Suppressor macrophage (primary cell): ENCODE data around the gene ANXA4.
"Not testable (repeated sequence)": the region's sequence is repeated elsewhere in the genome, so short reads cannot be mapped to it uniquely, and the experiment has no call there.

Experiments used
- DNase-seq, 4 experiments: peaks; one replicate each; pipeline ENCODE4 v3.0.0-alpha.2; 2020 to 2022

Gene ANXA4

DNA sequence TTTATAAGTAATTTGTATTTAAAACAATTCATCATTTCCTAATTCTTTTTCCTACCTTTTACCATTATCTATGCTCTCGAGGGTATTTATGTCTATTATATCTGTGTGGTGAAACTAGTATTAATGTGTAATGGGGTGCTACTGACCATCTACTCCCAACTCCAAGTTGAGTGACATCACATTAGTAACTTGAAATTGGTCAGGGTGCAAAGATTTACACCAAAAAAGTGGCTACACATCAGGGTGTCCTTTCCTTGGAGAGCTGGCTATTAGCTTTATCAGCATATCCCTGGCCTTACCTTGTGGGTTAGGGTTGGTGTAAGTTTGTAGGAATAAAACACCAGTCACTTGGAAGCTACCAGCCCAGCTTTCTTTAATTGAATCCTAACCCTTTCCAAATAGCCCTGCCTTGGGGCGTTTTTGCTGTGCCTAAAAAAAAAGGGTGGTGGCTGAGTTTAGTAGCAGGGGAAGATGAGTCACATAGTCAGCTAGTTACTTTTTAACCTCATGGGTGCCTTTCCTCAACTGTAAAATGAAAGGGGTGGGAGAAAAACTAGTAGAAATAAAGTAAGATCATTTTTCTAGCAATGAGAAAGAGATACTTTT lies 14.0 kb downstream of the ANXA4 start:
- peak; percentile 43 to 72 (median 62) for DNase-seq

- no peak for DNase-seq
Measured at GRCh38 chr2:69762025-69762424, 20.1 kb downstream of the ANXA4 start.

GRCh38 chr2:69762513-69763494 lies 20.9 kb downstream of the ANXA4 start:
- peak; percentile 81 to 96 (median 90) for DNase-seq

DNA sequence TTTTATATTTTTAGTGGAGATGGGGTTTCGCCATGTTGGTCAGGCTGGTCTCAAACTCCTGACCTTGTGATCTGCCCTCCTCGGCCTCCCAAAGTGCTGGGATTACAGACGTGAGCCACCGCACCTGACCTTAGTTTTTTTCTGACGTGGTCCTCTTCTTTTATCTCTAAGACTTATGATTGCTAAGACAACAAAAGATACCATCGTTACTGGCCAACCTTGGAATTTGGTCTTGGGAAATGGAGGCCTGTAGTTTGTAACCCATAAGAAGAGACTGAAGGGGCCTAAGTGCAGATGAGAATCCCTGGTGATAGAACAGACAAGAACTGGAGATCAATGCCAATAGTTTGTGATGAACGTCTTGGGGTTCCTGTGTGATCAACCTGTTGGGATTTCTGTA lies 21.9 kb downstream of the ANXA4 start:
- not testable (repeated sequence) for DNase-seq

DNA sequence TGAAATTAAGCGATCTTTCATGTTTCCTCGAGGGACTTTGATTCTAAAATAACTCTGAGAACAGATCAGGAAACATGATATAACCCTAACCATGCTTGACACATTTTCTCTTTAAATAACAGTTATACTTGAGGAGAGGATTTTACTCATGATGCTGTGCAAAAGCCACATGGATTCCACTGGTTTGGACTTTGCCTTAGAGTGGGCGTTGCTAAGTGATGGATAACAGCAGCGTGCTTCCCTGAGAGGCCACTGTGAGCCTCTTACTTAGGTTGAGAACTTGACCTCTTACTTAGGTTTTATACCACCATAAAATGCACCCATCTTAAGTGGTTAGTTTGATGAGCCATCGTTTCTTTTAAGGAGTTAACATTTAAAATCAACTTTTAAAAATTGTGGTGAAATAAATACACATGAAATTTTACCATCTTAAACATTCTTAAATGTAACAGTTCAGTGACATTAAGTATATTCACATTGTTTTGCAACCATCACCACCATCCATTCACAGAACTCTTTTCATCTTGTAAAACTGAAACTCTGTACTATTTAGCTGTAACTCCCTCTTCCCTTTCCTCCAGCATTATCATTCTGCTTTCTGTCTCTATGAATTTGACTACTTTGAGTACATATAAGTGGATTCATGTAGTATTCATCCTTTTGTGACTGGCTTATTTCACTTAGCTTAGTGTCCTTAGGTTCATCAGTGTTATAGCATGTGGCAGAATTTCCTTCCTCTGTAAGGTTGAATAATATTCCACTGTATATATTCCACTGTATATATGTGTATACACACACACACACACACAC lies 22.6 kb downstream of the ANXA4 start:
- DNase-seq: no peak

- DNase-seq: peak; percentile 35 to 72 (median 54)
Measured at GRCh38 chr2:69765096-69765380, 23.1 kb downstream of the ANXA4 start.

- no peak for DNase-seq
Measured at GRCh38 chr2:69766014-69766413, 24.1 kb downstream of the ANXA4 start.

GRCh38 chr2:69767034-69767433 lies 25.1 kb downstream of the ANXA4 start:
- no peak for DNase-seq

DNA sequence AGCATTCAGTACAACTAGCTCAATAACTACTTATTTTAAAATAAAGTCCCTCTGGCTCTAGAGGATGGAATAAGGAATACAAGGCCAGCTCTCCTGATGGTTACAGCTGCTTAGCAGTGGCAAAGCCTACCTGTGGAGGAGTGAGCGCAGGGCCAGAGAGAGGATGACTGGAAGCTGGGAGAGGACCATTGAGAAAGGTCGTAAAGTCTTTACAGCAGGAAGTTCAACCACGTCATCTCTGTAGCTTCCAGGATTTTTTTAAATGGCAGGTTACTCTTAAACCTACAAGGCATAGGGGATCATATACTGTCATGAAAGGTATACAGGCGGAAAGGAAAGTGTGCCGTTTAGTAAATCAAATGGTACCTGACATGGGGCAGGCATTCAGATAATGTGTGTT lies 26.3 kb downstream of the ANXA4 start:
- DNase-seq: no peak

DNA sequence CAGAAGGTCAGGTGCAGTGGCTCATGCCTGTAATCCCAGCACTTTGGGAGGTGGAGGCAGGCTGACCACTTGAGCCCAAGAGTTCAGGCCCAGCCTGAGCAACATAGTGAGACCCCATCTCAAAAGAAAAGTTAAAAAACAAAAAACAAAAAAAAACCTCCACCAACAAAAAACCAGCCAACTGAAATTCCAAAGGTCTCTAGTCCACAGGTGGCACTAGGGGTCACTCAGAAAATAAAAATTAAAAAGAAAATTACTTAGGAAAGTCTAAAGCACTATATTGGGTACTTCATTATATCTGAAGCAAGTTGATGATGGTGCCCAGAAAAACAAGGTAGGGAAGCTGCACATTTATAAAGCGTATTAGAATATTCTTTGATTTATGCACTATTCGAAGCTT lies 26.9 kb downstream of the ANXA4 start:
- DNase-seq: no peak

- no peak for DNase-seq
Measured at GRCh38 chr2:69769272-69769671, 27.3 kb downstream of the ANXA4 start.

DNA sequence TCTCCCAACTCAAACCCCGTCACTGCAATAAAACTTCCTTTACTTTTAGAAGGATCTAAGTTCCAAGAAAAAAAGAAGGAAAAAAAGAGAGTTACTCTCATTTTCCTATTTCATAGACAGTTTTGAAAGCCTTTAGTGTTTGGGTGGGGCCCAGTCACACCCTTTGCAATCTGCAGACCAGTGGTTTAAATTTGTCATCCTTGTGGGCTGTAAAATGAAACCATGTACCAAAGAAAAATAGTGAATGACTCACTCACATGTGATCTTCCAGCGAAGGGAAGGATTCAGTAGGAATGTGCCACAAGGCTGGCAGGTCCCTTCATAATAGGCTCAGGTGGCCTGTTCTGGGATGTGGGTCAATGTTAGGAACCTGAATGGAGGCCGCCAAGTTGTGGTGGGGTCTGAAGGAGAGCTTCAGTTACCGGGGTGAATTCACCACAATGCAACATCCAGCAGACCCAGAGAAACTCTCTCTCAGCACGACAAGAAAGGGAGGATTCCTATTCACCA lies 28.3 kb downstream of the ANXA4 start:
- peak; percentile 65 to 90 (median 82) for DNase-seq

GRCh38 chr2:69770747-69771146 lies 28.8 kb downstream of the ANXA4 start:
- DNase-seq: no peak

DNA sequence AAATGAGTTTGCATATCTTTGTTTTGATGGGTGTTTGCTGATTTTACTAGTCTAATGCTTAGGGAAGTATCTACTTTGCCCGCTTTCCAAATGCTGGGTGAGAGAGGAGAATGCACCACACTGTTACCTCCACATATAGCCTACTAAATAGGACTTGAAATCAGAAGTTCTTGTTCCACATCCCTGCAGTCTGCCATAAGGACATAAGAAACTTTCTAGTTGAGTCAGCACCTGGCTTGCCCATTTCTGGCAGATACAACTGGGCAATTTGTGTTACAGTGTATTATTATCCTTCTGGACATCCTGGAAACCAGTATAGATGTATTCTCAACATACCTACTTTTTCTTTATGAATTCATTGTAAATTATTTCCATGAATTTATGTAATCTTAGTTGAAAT lies 29.5 kb downstream of the ANXA4 start:
- DNase-seq: peak in 2 of 4 experiments; percentile 16 to 31

- peak; percentile 42 to 73 (median 60) for DNase-seq
Measured at GRCh38 chr2:69773206-69773605, 31.3 kb downstream of the ANXA4 start.

DNA sequence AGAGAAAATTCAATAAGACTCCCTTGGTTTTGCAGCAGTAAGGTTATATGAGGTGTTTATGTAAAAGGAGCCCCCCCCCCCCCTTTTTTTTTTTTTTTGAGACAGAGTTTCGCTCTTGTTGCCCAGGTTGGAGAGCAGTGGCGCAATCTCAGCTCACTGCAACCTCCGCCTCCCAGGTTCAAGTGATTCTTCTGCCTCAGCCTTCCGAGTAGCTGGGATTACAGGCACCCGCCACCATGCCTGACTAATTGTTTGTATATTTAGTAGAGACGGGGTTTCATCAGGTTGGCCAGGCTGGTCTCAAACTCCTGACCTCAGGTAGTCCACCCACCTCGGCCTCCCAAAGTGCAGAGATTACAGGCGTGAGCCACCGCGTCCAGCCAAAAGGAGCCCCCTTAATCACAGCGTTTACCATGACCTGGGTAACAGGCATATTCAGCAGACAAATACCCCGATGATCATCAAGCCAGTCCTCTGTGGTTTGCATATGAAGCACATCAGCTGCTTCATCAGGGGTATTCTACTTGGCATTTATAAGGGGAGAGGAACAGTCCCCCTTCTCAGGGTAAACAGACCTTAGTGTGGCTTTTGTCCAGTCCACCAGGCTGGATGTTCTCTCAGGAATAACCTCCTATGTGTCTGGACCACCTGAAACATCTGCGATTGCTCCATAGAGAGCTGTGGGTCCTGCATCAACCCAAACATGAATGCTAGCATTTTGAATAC lies 32.5 kb downstream of the ANXA4 start:
- not testable (repeated sequence) for DNase-seq

DNA sequence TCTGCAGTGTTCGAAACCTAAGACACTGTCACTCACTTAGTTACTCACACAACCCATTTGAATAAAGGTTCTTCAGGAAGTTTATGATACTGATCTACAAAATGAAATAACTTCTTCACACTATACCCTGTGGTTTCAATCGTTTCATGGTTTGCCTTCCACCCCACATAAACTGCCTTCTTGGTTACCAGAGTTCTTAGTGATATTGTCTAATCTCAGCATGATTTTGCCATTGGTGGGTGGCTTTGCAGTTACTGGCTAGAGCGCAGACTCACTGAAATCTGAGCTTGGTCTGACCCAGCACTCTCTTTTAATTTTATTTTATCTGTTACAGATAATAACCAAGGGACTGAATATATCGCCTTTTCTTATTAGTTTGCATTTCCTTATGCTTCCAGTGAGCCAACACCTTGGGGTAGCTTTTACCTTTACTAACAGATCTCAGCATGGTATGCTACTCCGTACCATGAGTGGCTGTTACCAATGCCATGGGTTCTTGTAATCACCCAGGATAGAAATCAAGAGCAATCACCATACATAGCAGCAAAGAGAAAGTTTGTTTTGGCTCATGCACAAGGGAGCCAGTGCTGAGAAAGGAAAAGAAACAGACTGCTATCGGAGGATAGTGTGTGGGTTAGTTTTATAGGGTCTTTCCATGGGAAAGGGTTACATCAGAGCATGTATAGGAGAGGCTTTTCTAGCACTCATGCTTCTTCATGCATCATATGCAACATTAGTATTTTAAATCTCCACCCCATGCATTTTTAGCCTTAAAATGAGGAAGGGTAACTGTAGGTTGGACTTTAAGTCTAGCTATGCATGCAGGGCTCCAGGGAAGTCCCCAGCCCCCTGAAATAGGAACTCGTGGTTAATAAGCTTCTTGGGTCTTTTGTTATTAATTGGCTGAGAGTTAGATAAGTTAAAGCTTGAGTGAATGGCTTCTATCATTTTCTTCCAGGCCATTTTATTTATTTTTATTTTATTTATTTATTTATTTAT lies 33.3 kb downstream of the ANXA4 start:
- DNase-seq: peak; percentile 42 to 80 (median 72)

DNA sequence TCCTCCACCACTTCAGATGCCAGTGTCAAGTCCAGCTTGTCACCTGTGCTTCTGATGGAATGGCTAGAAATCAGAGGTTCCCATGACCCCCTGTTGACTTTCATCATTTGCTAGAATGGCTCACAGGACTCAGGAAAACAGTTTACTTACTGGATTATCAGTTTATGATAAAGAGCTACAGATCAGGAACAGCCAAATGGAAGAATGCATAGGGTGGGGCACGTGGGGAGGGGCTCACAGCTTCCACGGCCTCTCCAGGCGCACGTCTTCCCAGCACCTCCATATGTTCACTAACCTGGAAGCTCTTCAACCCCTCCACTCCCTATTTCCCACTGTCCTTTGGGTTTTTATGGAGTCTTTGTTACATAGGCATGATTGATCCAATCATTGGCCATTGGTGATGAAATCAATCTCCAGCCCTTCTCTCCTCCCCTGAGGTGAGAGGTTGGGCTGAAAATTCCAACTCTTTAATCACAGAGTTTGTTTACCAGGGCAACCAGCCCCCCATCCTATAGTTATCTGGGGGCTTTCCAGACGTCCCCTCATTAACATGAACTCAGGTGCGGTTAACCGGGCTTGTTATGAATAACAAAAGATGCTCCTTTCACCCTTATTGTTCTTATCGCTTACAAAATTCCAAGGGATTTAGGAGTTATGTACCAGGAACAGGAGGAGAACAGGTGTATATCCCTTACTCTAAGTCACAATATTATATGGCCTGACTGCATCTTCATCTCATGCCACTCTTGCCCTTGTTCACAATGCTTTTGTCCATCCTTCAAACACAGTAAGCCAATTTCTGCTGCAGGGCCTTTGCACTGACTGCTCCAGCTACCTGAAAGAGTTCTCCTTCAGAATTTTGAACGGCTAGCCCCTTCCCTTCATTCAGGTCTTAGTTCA lies 35.2 kb downstream of the ANXA4 start:
- no peak for DNase-seq

GRCh38 chr2:69777786-69778105 lies 35.8 kb downstream of the ANXA4 start:
- DNase-seq: no peak
